Astrocyte (in vitro differentiated cells and primary cell): Measurements from ENCODE around the gene CLDN6.

Source experiments
- CTCF ChIP-seq: IDR thresholded peaks from 2 replicates; pipeline ENCODE4 v1.5.1; 2011; ENCODE audit warnings: low read depth, mild to moderate bottlenecking, inconsistent platforms, low read length, moderate library complexity; ENCODE audit not compliant: insufficient read depth
- EZH2 ChIP-seq: IDR thresholded peaks from 2 replicates; pipeline ENCODE4 v1.6.1; 2012; ENCODE audit warnings: mild to moderate bottlenecking, low read length, inconsistent platforms; ENCODE audit not compliant: insufficient read depth

GRCh38 chr16:2986623-2987188, 31.3 kb downstream of the CLDN6 start:
- no peak for TF ChIP-seq CTCF
- no peak for TF ChIP-seq EZH2
